ENCODE data around the gene ADPRHL1. TPM values are rescaled to one million over a fixed set of nuclear protein-coding genes. Genes with fewer than 3 reads are reported as not detected.

ADPRHL1 gene
- total RNA-seq, 2 donors from 2014 or later = 4.0 to 7.8 TPM

DNA sequence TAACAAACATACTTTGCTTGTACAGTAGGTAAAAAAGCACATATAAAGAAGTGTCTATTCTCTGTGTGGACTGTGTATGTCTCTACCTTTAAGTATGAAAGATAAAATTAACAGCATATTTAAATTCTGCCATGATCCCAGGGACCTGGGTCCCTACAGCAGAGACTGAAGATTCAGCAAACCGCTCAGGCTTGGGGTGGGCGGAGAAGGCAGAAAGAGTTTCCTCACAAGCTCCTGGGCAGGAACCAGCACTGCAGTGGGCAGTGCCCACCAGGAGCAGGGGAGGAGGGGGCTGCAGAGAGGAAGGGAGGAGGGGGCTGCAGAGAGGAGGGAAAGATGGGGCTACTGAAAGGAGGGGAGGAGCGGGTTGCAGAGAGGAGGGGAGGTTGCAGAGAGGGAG, 44.7 kb downstream of the ADPRHL1 start:
- DNase-seq (peak in 1 of 2 donors; percentile 4), ATAC-seq (no peak)
- intact Hi-C loops (cut with DNase I, micrococcal nuclease) = no loop called here

DNA sequence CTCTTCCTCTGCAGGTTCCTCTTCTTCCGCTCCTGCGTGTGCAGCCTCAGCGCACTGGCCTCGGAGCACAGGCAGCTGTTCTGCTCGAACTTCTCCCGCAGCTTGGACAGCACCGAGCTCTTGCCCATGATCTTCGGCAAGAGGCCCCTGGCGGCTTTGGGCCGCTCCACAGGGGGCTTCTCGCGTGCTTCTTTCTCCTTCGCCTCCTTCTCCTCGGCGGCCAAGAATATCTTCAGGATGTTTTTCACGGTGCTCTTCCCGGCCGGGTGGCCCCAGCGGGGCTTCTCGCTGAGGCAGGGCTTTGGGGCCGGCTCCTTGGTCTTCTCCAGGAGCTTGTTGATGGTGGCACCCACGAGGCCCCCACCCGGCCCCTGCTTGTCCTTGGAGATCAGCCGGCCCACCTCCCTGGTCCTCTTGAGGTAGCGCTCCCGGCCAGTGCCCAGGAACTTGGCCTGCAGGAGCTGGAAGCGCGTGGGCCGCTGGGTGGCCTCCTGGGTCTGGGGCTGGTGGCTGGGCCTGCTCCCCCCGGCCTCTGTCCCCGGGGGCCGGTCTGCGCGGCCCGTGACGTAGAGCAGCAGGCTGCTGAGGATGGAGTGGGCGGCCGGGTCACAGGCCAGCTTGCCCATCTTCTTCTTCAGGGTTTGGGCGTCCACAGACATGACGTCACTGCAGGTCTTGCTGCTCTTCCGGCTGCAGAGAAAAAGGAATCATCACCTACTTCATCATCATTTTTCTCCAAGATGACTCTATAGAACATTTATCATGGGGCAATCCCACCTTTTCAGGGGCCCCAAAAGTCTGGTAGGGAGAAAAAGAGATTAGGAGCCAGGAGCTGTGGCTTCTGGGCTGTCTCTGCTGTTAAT, 45.5 kb downstream of the ADPRHL1 start:
- ATAC-seq = no peak
- intact Hi-C loops (cut with DNase I, micrococcal nuclease) = no loop called here
- DNase-seq = peak in 1 of 2 donors; percentile 12

- ATAC-seq (no peak), DNase-seq (peak in 1 of 2 donors; percentile 13)
- intact Hi-C loops (cut with DNase I, micrococcal nuclease) = no loop called here
Measured at GRCh38 chr13:113407103-113407530, 46.2 kb downstream of the ADPRHL1 start.

GRCh38 chr13:113406321-113407102, 46.8 kb downstream of the ADPRHL1 start:
- ATAC-seq (no peak), DNase-seq (peak in 1 of 2 donors; percentile 8)
- intact Hi-C loops (cut with DNase I, micrococcal nuclease) = no loop called here

DNA sequence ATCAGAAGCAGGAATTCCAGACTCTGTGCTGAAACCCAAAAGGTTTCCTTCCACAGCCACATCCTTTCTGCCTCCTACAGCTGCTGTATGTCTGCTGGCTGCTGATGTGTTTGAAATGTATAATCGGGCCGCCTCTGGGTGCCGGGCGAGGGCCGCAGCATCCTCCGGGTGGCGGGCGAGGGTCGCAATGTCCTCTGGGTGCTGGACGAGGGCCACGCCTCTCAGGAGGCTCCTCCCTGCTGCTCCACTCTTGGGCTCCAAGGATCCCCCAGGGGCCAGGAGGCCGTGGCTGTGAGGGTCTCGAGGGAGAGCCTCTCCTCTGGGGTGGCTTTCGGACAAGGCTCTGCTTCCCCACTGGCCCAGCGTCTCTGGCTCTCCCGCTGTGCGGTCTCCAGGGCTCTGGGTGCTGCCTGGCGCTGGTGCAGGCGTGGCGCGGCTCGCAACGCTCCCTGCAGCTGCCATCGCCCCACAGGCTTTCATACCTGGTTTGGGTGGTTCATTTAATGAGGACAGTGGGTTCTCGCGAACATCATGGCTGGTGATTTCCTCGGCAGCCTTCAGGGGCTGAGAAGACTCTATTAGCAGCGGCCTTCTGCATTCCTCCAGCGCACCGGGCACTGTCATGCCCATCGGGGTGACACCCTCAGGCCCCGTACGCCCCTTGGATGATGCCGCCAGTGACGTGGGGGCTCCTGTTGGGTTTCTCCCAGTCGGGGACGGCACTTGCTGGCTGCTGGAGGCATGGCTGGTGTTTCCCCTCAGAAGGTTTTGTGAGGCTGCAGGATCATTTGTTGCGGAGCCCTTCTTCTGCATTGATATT, 47.6 kb downstream of the ADPRHL1 start:
- DNase-seq = peak in 1 of 2 donors; percentile 22
- intact Hi-C loops (cut with DNase I, micrococcal nuclease) = no loop called here
- ATAC-seq = no peak

- intact Hi-C loops (cut with DNase I, micrococcal nuclease) = no loop called here
- ATAC-seq (no peak), DNase-seq (peak in 1 of 2 donors; percentile 18)
Measured at GRCh38 chr13:113404723-113405471, 48.4 kb downstream of the ADPRHL1 start.

GRCh38 chr13:113404366-113404722, 48.9 kb downstream of the ADPRHL1 start:
- no peak for ATAC-seq
- intact Hi-C loops (cut with DNase I, micrococcal nuclease) = no loop called here
- no peak for DNase-seq

DNA sequence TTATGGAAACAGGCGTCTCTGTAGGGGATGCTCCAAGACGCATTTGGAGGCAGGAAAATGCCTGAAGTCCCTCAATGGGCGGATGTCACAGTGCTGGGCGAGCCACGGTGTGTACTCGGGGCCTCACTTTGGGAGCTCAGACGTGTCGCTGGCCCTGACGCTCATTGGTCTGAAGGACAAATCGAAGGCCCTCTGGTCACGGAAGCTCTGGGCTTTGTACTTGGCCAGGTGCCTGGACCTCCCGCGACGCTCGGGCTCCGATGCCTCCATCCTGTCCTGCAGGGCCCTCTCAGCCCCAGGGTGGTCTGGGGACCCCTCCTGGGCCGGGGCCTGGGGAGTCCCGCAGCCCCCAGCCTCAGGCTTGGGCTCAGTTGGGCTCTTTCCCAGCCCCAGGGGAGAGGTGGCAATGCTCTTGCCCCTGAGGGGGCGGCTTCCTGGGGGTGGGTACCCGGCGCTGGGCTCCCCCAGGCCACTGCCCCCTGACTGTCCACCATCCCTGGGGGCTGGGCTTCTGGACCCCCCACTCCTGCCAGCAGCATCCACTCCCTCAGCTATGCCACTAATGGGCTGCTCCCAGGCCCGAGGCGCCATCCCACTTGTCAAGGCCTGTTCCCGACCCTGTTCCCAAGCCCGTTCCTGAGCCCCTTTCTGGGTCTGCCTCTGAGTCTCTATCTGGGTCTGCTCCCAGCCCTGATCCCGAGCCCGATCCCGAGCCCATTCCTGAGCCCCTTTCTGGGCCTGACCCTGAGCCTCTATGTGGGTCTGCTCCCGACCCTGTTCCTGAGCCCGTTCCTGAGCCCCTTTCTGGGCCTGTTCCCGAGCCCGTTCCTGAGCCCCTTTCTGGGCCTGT, 49.8 kb downstream of the ADPRHL1 start:
- ATAC-seq = no peak
- no peak for DNase-seq
- intact Hi-C loops (cut with DNase I, micrococcal nuclease) = no loop called here

GRCh38 chr13:113402471-113403254, 50.6 kb downstream of the ADPRHL1 start:
- intact Hi-C loops (cut with DNase I, micrococcal nuclease) = no loop called here
- ATAC-seq (no peak), DNase-seq (no peak)

DNA sequence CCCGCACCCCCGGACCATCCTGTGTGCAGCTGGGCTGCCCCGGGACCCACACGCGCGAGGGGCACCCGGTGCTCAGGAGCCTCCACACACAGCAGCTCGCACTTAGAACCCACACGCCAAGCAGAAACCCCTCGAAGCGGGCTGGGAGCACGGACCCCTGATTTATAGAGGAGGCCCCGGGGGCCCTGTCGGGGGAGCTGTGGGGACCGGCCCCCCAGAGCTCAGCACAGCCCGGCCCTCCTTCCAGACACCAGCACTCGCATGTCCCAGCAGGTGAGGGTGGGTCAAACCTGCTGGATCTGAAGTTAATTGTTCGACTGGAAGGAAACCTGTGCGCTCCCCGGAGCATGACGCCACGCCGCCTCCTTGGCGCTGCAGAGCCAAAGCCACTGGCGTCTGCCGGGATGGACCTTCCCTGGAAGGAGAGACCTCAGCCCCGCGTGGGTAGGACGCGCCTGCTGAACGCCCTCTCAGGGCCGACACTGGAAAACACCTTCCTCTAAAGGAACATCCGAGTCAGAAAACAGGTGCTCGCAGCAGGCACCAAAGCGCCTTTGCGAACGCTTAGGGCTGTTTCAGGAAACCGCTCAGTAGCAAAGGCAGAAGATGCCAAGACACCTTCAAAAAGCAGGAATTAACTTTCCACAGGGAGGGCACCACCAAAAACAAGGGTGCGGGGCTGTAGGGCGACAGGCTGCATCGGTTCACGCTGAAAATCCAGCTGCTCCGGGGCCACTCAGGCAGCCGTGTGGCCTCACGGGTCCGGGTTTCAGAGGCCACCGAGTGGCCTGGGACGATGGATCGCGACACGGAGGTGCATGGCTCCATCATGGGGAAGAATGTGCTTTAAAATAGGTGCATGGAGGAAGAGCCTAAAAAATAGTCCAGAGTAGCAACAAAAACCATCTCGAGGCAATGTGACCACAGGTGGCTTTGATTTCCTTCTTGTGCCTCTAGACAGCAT, 51.6 kb downstream of the ADPRHL1 start:
- DNase-seq (no peak), ATAC-seq (no peak)
- intact Hi-C loops (cut with DNase I, micrococcal nuclease) = no loop called here

- DNase-seq (no peak), ATAC-seq (no peak)
- intact Hi-C loops (cut with DNase I, micrococcal nuclease) = no loop called here
Measured at GRCh38 chr13:113400621-113401451, 52.5 kb downstream of the ADPRHL1 start.

DNA sequence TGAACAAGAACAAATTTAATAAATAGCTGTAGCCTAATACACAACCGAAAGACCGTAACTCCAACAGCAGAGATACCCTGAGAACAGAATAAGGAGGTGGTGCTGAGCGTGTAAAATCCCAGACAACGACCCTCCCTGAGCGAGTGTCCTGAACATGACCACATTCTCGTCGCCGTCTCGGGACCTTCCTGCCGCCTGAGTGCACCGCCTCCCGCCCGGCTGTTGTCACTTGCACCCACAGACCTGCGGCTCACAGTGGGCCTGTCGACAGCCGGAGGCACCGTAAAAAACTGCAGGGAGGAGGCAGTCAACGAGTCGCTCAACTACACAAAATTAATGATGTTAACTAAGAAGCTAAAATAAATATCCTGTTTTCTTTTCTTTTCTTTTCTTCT, 53.5 kb downstream of the ADPRHL1 start:
- ATAC-seq = no peak
- intact Hi-C loops (cut with DNase I, micrococcal nuclease) = loop anchor here in 1 of 2 donors (10.0 kb wide), 1 partner anchor 125 kb away; no protein-coding TSS in a partner anchor
- DNase-seq = no peak

GRCh38 chr13:113398963-113399754, 54.1 kb downstream of the ADPRHL1 start:
- intact Hi-C loops (cut with DNase I, micrococcal nuclease) = loop anchor here in 1 of 2 donors (10.0 kb wide), 1 partner anchor 124 kb away; no protein-coding TSS in a partner anchor
- ATAC-seq (no peak), DNase-seq (no peak)

Data from left colon (tissue), 2 donors.